Raji (cell line): ENCODE results near the gene ALCAM.

ENCODE experiments used
- POLR2A ChIP-seq: IDR thresholded peaks from 2 replicates; pipeline ENCODE4 v1.6.1; 2011; ENCODE audit warnings: low read depth, low read length, control low read depth; ENCODE audit not compliant: insufficient read depth

ALCAM gene

DNA sequence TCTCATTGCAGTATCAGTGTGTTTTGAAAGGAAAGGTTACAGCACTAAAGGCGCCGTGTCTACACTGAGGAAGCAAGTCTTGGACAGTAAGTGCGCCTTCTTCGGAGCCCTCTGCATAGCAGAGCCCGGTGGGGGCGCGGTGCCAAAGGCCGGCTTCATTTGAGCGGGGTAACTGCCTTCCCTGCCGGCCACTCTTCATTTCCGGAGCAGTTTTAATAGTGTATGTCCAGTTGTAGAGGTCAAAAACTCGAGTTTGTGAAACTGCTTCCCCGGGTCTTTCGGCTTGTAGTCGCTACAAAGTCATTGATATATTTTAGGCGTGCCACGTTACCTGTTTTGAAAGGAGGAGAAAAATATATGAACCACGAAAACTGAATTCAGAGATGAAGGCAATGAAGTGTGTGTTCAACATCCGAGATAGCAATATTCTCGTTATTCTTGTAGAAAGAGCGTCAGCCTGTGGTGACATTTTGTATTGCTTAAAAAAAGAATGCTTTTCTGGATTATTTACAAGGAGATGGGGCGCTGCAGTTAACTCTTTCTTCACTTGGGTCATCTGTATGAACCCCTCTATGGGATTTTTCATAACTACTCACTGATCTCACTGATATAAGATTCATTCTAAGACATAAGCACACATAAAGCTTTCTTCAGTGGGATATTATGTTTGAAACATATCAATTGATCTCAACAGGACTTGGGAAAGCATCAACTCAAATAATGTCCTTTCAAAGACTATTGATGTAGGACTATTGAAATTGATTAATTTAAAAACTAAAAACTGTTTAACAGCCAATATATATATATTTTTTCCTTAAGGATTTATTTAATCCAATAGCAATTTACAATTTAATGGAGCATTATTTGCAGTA is 3.0 kb downstream of the ALCAM start:
- no peak for TF ChIP-seq POLR2A

DNA sequence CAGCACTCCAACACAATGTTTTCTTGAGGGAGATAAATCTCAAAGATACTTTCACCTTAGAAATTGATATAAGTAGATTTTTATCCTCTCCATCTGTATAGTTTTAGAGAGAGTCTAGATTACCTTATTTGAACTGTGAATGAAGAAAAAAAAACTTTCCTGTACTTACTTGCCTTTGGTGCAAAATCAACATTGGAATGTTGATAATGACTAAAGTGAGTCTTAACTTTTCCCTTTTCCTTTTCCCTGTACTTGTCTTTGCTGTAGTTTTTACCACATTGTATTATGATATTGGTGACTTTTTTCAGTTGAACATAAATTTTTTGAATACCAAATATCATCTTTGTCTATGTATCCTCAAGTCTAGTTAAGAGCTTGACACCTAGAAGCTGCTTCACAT is 6.7 kb downstream of the ALCAM start:
- TF ChIP-seq POLR2A = no peak

DNA sequence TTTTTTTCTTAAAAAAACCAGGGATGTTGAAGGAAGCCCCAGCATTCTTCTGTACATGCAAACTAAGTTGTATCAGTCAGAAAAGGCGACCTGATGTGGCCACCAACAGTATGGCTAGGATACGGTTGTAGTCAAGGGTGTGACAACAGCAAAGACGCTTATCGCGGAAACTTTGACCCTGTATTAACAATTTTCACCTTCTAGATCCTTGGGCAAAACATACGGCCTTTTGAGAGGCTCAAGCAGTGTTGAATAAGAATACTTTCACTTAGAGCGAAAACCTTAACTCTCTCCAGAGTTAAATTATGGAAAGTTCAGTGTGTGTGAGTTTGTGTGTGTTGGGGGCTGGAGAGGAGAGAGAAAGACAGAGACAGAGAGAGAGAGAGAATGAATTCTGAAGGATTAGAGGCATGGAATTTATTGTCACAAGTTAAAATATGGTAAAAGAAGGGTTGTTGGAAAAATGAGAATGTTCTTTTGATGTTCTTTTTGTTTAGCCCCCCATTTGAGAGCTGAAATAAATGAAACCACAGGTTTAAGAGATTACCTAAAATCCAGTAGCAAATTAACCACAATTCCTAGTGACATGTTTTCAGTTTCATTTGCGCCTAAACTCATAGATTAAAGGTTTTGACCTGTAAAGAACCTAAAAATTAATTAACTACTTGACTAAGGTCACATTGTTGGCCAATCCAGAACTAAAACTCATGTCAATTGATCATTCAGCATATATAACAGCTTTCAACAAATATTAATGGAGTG is 9.2 kb downstream of the ALCAM start:
- no peak for TF ChIP-seq POLR2A

- no peak for TF ChIP-seq POLR2A
These were observed 11.0 kb downstream of the ALCAM start for GRCh38 chr3:105377716-105378115.

- TF ChIP-seq POLR2A = no peak
These were observed 18.5 kb downstream of the ALCAM start for GRCh38 chr3:105385179-105385578.

DNA sequence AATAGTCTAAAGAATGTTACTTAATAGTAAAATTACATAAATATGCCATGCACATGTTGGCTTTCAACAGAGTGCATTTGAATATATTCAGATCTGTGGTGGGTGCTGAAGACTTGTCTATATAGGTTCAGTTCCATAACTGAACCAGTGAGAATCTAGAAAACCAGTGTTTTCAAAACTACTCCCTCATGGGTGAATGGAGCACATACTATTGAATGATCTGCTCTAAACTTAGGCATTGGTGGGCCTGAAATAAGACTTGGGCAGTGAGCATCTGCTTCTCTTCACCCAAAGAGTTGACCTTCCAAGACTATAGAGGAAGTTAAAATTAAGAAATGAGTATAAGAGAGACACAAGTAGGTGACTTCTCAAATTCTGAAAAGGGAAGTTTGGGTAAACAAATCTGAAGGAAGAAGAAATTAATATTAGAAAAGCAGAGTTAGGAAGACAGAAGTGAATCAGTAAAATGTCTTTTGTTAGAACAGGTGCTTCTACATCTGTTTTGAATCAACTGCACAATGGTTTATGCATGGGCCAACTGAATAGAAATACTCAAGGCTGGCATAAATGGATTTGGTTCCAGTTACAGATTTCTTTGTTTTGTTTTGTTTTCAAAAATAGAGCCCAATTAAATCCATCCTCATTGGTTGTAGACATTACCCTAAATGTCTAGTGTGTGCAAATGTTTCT is 19.3 kb downstream of the ALCAM start:
- no peak for TF ChIP-seq POLR2A

DNA sequence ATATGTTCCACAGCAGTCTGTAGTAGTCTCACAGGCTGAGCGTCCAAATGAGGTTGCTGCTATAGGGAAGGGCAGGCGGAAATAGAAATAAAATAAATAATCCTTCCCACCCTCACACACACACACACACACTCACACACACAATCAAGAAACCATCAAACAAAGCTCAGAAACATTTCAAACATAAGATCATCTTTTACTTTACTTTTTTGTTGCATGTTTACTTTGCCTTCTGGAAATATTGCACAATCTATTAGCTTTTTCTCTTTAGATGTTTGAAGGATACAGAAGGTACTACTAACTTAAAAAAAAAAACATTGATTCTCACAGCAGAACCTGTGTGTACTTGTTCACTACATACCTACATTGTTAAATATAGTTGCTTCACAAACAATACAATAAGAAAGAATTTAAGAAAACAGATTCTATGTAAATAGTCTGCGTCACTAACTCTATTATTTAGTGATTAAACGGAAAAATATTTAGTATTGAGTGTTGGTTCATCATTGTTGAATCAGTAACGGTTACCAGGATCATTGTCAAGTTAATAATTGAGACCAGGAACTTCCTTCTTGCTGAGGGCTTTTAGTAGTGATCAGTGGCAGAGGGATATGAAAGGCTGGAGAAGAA is 20.5 kb downstream of the ALCAM start:
- no peak for TF ChIP-seq POLR2A

GRCh38 chr3:105388176-105388575 is 21.5 kb downstream of the ALCAM start:
- TF ChIP-seq POLR2A = no peak

DNA sequence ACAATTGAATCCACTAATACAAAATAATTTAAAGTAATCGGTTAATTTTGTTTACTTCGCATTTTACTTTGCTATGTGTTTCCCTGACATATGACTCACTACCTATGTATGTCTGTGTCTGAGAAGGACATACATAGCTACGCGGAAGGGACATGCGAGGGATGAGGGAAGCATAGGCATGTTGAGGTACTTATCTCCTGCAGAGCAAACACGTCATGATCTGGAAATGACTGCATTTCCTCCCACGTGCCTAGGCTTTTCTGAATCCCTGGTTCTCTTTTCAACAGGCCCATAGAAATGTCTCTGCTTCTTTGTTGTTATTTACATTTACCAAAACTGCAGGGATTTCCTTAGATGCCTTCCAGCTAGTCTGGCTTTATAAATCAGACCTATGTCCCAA is 27.5 kb downstream of the ALCAM start:
- TF ChIP-seq POLR2A = no peak

DNA sequence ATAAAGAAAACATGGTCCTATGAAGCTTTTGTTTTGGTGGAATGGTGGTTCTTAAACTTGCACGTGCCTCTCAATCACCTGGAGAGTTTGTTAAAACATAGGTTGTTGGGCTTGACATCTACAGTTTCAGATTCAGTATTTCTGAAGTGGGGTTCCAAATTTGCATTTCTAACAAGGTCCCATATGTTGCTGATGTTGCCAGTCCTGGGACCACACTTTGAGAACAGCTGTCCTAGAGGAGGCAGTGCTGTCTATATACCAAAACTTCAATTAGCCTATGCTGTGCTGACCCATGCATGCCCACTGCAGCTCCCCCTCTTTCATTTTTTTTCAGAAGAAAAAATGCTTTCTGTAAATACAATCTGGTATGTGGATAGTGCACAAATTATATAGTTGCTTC is 31.3 kb downstream of the ALCAM start:
- TF ChIP-seq POLR2A = no peak

GRCh38 chr3:105398437-105398836 is 31.7 kb downstream of the ALCAM start:
- no peak for TF ChIP-seq POLR2A

- no peak for TF ChIP-seq POLR2A
These were observed 32.4 kb downstream of the ALCAM start for GRCh38 chr3:105399062-105399461.

- TF ChIP-seq POLR2A = no peak
These were observed 32.9 kb downstream of the ALCAM start for GRCh38 chr3:105399611-105400010.

GRCh38 chr3:105401254-105401653 is 34.5 kb downstream of the ALCAM start:
- no peak for TF ChIP-seq POLR2A

DNA sequence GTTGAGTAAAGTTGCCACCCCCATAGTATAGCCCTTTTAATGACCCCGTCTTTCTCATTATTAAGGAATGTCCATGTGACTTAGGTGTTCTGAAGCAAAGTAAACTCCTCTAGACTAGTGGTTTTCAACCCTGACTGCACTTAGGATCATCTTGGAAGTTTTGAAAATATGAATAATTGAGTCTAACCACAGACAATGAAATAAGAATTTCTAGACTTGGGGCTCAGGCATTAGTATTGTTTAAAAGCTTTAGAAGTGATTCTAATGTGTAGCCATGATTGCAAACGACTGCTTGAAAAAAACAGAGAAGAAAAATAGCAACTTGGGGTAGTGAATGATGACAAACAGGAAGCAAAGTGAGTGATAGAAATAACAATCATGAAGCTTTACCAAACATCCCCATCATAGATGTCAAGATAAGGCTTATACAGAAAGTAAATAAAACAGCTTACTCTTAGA is 35.0 kb downstream of the ALCAM start:
- no peak for TF ChIP-seq POLR2A
